ENCODE data around the gene RPL37. TPM values are rescaled to one million over a fixed set of nuclear protein-coding genes. Genes with fewer than 3 reads are reported as not detected.
A peak's percentile ranks its signal among the peaks of the same experiment; 100 is the strongest.
"Not testable (repeated sequence)": the region's sequence is repeated elsewhere in the genome, so short reads cannot be mapped to it uniquely, and the experiment has no call there.

The RPL37 gene
- polyA plus RNA-seq, 1 donor from 2014 or later, result 2,785 TPM

DNA sequence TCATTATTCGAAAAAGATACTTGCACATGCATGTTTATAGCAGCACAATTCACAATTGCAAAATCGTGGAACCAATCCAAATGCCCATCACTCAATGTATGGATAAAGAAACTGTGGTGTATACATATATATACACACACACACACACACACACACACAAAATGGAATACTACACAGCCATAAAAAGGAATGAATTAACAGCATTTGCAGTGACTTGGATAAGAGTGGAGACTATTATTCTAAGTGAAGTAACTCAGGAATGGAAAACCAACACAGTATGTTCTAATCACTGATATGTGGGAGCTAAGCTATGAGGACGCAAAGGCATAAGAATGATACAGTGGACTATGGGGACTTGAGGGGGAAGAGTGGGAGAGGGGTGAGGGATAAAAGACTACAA is 40.1 kb downstream of the RPL37 start:
- H3K4me1 Mint-ChIP-seq, result peaks cover 31 to 53% (median 50%) of the 10 kb centered on the region in 3 donors
- not testable (repeated sequence) for H3K27ac Mint-ChIP-seq, H3K9me3 Mint-ChIP-seq, H3K36me3 Mint-ChIP-seq, H3K27me3 Mint-ChIP-seq
- H3K4me3 Mint-ChIP-seq, result peak overlapping the region in 2 of 4 donors; percentile 34 to 43

DNA sequence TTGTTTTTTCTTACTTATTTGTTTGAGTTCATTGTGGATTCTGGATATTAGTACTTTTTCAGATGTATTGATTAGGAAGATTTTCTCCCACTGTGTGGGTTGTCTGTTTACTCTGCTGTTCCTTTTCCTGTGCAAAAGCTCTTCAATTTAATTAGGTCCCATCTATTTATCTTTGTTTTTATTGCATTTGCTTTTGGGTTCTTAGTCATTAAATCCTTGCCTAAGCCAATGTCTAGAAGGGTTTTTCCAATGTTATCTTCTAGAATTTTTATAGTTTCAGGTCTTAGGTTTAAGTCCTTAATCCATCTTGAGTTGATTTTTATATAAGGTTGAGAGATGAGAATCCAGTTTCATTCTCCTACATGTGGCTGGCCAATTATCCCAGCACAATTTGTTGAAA is 40.7 kb downstream of the RPL37 start:
- peaks cover 30 to 53% (median 51%) of the 10 kb centered on the region in 3 donors for H3K4me1 Mint-ChIP-seq
- H3K36me3 Mint-ChIP-seq, H3K27me3 Mint-ChIP-seq, H3K27ac Mint-ChIP-seq, H3K9me3 Mint-ChIP-seq: not testable (repeated sequence)
- H3K4me3 Mint-ChIP-seq, result peak overlapping the region in 1 of 4 donors; percentile 3

GRCh38 chr5:40792691-40793090 is 42.3 kb downstream of the RPL37 start:
- H3K36me3 Mint-ChIP-seq, result peaks cover 11% of the 10 kb centered on the region
- peak overlapping the region in 1 of 3 donors; percentile 63 for H3K27ac Mint-ChIP-seq
- H3K27me3 Mint-ChIP-seq, H3K9me3 Mint-ChIP-seq, H3K4me3 Mint-ChIP-seq: not testable (repeated sequence)
- peaks cover 28 to 58% (median 56%) of the 10 kb centered on the region in 3 donors for H3K4me1 Mint-ChIP-seq

GRCh38 chr5:40791715-40792139 is 43.3 kb downstream of the RPL37 start:
- Mint-ChIP-seq H3K4me3 (no peak overlapping the region), H3K4me1 (peaks cover 27 to 53% (median 52%) of the 10 kb centered on the region in 3 donors), H3K27me3 (no peaks in the 10 kb centered on the region), H3K36me3 (peaks cover 11% of the 10 kb centered on the region), H3K27ac (no peak overlapping the region), H3K9me3 (no peaks in the 10 kb centered on the region)

DNA sequence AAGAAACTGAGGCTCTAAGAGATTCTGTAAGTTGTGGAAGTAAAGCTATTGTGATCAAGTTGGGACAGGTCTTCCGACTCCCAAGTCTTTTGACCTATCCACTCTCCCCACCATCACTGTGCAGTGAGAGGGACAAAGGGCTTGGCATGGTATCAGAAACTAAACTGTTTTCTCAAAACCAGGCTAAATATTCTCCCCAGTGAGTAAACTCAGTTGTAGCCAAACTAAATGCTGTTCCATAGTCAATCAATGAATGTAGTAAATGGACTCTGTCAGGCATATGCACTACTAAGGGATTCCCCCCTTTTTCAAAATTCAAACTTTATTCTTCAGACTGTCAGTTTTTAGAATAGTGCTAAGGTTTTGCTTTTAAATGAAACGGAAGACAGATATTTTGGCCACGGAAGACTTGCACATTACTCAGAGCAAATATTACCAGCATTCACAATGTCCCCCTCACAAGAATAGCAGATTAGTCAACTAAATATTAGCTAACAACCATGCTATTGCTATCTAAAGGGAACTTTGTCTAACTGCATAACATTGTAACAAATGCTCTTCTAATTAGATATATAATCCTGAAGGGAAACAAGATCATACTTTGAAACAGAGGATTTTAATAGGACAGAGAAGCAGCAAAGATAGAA is 44.0 kb downstream of the RPL37 start:
- Mint-ChIP-seq H3K36me3 (peaks cover 11% of the 10 kb centered on the region), H3K4me1 (peaks cover 30 to 52% (median 47%) of the 10 kb centered on the region in 3 donors), H3K4me3 (peak overlapping the region in 2 of 4 donors; percentile 45 to 58), H3K27ac (no peak overlapping the region), H3K9me3 (no peaks in the 10 kb centered on the region), H3K27me3 (no peaks in the 10 kb centered on the region)

DNA sequence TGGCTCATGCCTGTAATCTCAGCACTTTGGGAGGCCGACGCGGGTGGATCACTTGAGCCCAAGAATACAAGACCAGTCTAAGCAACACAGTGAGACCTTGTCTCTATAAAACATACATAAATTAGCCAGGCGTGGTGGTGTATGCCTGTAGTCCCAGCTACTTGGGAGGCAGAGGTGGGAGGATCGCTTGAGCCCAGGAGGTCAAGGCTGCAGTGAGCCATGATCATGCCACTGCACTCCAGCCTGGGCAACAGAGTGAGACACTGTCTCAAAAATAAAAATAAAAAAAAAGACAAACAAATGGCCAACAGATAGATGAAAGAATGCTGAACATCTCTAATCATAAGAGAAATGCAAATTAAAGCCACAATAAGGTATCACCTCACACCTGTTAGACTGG is 46.1 kb downstream of the RPL37 start:
- H3K36me3 Mint-ChIP-seq, H3K27me3 Mint-ChIP-seq, H3K9me3 Mint-ChIP-seq, H3K27ac Mint-ChIP-seq: not testable (repeated sequence)
- Mint-ChIP-seq H3K4me3 (peak overlapping the region in 1 of 4 donors; percentile 58), H3K4me1 (peaks cover 31 to 48% (median 40%) of the 10 kb centered on the region in 3 donors)

- H3K4me3 Mint-ChIP-seq, result no peak overlapping the region
- peaks cover 9% of the 10 kb centered on the region for H3K36me3 Mint-ChIP-seq
- no peaks in the 10 kb centered on the region for H3K27me3 Mint-ChIP-seq
Observed at GRCh38 chr5:40787986-40788385, 47.0 kb downstream of the RPL37 start.

GRCh38 chr5:40786664-40787063 is 48.4 kb downstream of the RPL37 start:
- not testable (repeated sequence) for H3K27me3 Mint-ChIP-seq, H3K27ac Mint-ChIP-seq, H3K36me3 Mint-ChIP-seq, H3K9me3 Mint-ChIP-seq
- peak overlapping the region in 1 of 4 donors; percentile 9 for H3K4me3 Mint-ChIP-seq
- H3K4me1 Mint-ChIP-seq, result peaks cover 27 to 41% (median 32%) of the 10 kb centered on the region in 3 donors

More at GRCh38 chr5:40787986-40788385, 47.0 kb downstream of the RPL37 start:
- Mint-ChIP-seq H3K4me1 (peaks cover 22 to 42% (median 32%) of the 10 kb centered on the region in 3 donors), H3K27ac (no peak overlapping the region), H3K9me3 (no peaks in the 10 kb centered on the region)

- no peak overlapping the region for H3K27ac Mint-ChIP-seq
- no peaks in the 10 kb centered on the region for H3K27me3 Mint-ChIP-seq
- no peak overlapping the region for H3K4me3 Mint-ChIP-seq
- no peaks in the 10 kb centered on the region for H3K9me3 Mint-ChIP-seq
- peaks cover 33 to 35% (median 34%) of the 10 kb centered on the region in 3 donors for H3K4me1 Mint-ChIP-seq
- peaks cover 9% of the 10 kb centered on the region for H3K36me3 Mint-ChIP-seq
Observed at GRCh38 chr5:40784916-40785315, 50.1 kb downstream of the RPL37 start.

GRCh38 chr5:40784027-40784653 is 50.9 kb downstream of the RPL37 start:
- Mint-ChIP-seq H3K27ac (no peak overlapping the region), H3K4me1 (peaks cover 29 to 35% (median 29%) of the 10 kb centered on the region in 3 donors), H3K27me3 (no peaks in the 10 kb centered on the region), H3K9me3 (no peaks in the 10 kb centered on the region), H3K4me3 (no peak overlapping the region), H3K36me3 (peaks cover 9% of the 10 kb centered on the region)

GRCh38 chr5:40781843-40782409 is 53.1 kb downstream of the RPL37 start:
- no peaks in the 10 kb centered on the region for H3K9me3 Mint-ChIP-seq
- H3K27ac Mint-ChIP-seq, result peak overlapping the region in 1 of 3 donors; percentile 1
- no peak overlapping the region for H3K4me3 Mint-ChIP-seq
- H3K4me1 Mint-ChIP-seq, result peaks cover 14 to 28% (median 25%) of the 10 kb centered on the region in 3 donors
- H3K36me3 Mint-ChIP-seq, result no peaks in the 10 kb centered on the region
- no peaks in the 10 kb centered on the region for H3K27me3 Mint-ChIP-seq

- Mint-ChIP-seq H3K9me3 (no peaks in the 10 kb centered on the region), H3K4me1 (peaks cover 14 to 24% (median 23%) of the 10 kb centered on the region in 3 donors), H3K36me3 (no peaks in the 10 kb centered on the region), H3K27ac (no peak overlapping the region), H3K27me3 (no peaks in the 10 kb centered on the region), H3K4me3 (no peak overlapping the region)
Observed at GRCh38 chr5:40780858-40781257, 54.2 kb downstream of the RPL37 start.

DNA sequence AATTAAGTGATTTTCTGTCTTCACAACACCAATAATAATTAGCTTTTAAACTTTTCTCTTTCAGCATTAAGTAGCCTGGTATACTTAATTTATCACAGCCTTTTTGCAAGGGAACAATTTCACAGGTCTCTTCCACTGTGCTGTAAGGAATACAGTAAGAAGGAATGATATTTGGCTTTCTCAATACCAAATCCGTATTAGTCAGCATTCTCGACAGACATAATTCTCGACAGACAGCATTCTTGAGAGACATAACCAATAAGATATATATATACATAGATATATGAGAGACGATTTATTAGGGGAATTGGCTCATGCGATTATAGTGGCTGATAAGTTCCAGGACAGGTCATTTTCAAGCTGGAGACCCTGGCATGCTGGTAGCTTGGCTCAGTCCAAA is 54.8 kb downstream of the RPL37 start:
- no peaks in the 10 kb centered on the region for H3K36me3 Mint-ChIP-seq
- no peak overlapping the region for H3K4me3 Mint-ChIP-seq
- H3K9me3 Mint-ChIP-seq, result no peaks in the 10 kb centered on the region
- H3K27me3 Mint-ChIP-seq, result no peaks in the 10 kb centered on the region
- peaks cover 14 to 20% (median 20%) of the 10 kb centered on the region in 3 donors for H3K4me1 Mint-ChIP-seq
- H3K27ac Mint-ChIP-seq, result no peak overlapping the region

GRCh38 chr5:40779561-40779960 is 55.5 kb downstream of the RPL37 start:
- no peaks in the 10 kb centered on the region for H3K36me3 Mint-ChIP-seq
- no peaks in the 10 kb centered on the region for H3K9me3 Mint-ChIP-seq
- H3K4me3 Mint-ChIP-seq, result no peak overlapping the region
- no peaks in the 10 kb centered on the region for H3K27me3 Mint-ChIP-seq
- H3K27ac Mint-ChIP-seq, result no peak overlapping the region
- peaks cover 14 to 19% (median 16%) of the 10 kb centered on the region in 3 donors for H3K4me1 Mint-ChIP-seq

GRCh38 chr5:40778133-40778532 is 56.9 kb downstream of the RPL37 start:
- Mint-ChIP-seq H3K36me3 (no peaks in the 10 kb centered on the region), H3K4me1 (peaks cover 10 to 12% (median 10%) of the 10 kb centered on the region in 3 donors), H3K27me3 (no peaks in the 10 kb centered on the region), H3K27ac (no peak overlapping the region), H3K9me3 (no peaks in the 10 kb centered on the region), H3K4me3 (no peak overlapping the region)

DNA sequence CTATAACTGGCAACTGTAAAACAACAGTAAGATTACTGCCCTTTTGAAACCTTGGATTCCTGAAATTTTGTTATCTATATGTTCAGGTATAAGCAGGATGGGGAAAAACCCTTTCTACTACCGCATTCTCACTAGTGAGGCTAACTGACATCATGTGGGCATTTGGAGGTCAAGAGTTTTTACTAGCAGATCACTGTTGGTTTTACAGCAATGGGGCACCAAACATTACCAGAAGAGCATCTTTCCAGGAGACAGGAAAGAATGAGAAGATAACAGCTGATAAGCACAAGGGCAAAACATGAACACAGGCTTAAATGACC is 58.4 kb downstream of the RPL37 start:
- H3K27me3 Mint-ChIP-seq, result no peaks in the 10 kb centered on the region
- no peaks in the 10 kb centered on the region for H3K9me3 Mint-ChIP-seq
- no peak overlapping the region for H3K4me3 Mint-ChIP-seq
- H3K36me3 Mint-ChIP-seq, result no peaks in the 10 kb centered on the region
- H3K4me1 Mint-ChIP-seq, result peaks cover 5 to 10% (median 7%) of the 10 kb centered on the region in 3 donors
- H3K27ac Mint-ChIP-seq, result no peak overlapping the region

Measured in IgD-negative memory B cell (primary cell).